ENCODE measurements around the gene PLXNC1.

PLXNC1 gene

GRCh38 chr12:94163850-94164249 lies 15.5 kb downstream of the PLXNC1 start:
- DNase-seq = no peak

GRCh38 chr12:94165138-94165537 lies 16.8 kb downstream of the PLXNC1 start:
- DNase-seq = no peak

- DNase-seq = no peak
Observed at GRCh38 chr12:94165670-94166364, 17.4 kb downstream of the PLXNC1 start.

GRCh38 chr12:94167071-94167755 lies 18.8 kb downstream of the PLXNC1 start:
- no peak for DNase-seq

GRCh38 chr12:94167756-94168416 lies 19.5 kb downstream of the PLXNC1 start:
- DNase-seq = no peak

GRCh38 chr12:94169495-94169894 lies 21.1 kb downstream of the PLXNC1 start:
- no peak for DNase-seq

GRCh38 chr12:94169966-94170689 lies 21.8 kb downstream of the PLXNC1 start:
- no peak for DNase-seq

GRCh38 chr12:94170690-94171594 lies 22.6 kb downstream of the PLXNC1 start:
- no peak for DNase-seq

- no peak for DNase-seq
Observed at GRCh38 chr12:94171595-94171930, 23.2 kb downstream of the PLXNC1 start.

GRCh38 chr12:94172031-94172430 lies 23.7 kb downstream of the PLXNC1 start:
- DNase-seq = no peak

- DNase-seq = no peak
Observed at GRCh38 chr12:94172973-94173372, 24.6 kb downstream of the PLXNC1 start.

- no peak for DNase-seq
Observed at GRCh38 chr12:94173660-94174265, 25.4 kb downstream of the PLXNC1 start.

GRCh38 chr12:94174576-94174975 lies 26.2 kb downstream of the PLXNC1 start:
- no peak for DNase-seq

- DNase-seq = no peak
Observed at GRCh38 chr12:94175763-94176668, 27.6 kb downstream of the PLXNC1 start.

GRCh38 chr12:94178054-94178453 lies 29.7 kb downstream of the PLXNC1 start:
- DNase-seq = no peak

- DNase-seq = no peak
Observed at GRCh38 chr12:94178882-94179281, 30.5 kb downstream of the PLXNC1 start.

GRCh38 chr12:94179723-94180122 lies 31.3 kb downstream of the PLXNC1 start:
- no peak for DNase-seq

GRCh38 chr12:94180558-94181296 lies 32.4 kb downstream of the PLXNC1 start:
- DNase-seq = no peak

GRCh38 chr12:94182986-94183707 lies 34.8 kb downstream of the PLXNC1 start:
- DNase-seq = no peak
